ENCODE data around the gene DDX49.
"Not testable (repeated sequence)": the region's sequence is repeated elsewhere in the genome, so short reads cannot be mapped to it uniquely, and the experiment has no call there.

The DDX49 gene

DNA sequence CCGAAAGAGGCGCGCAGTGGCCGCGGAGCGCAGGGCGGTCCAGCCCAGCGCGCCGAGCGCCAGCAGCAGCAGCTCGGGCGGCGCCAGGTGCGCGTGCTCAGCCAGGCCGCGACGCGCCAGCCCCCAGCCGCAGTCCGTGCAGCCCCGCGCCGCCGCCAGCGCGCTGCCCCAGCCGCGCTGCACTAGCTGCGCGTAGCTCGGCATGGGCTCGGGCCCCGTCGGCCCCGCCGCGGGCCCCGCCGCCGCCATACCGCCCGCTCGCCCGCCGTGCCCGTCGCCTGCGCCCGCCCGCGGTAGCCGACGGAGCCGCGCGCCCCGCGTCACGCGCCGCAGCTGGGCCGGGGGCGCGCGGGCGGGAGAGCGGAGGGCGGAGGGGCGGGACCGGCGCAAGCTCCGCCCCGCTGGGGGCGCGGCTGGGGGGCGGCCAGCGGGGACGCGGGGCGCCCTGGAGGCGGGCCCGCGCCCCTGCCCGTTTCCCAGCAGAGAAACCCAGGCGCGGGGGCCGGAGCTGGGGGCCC lies 23.6 kb upstream of the DDX49 start, which contains the start of gene CERS1:
Gene CERS1, minus strand, starts transcription at position 335 of the 518 bp plus-strand sequence. Its CDS starts 86 bp downstream, at position 249.
- no peak for DNase-seq (ENCODE audit: low read depth)

DNA sequence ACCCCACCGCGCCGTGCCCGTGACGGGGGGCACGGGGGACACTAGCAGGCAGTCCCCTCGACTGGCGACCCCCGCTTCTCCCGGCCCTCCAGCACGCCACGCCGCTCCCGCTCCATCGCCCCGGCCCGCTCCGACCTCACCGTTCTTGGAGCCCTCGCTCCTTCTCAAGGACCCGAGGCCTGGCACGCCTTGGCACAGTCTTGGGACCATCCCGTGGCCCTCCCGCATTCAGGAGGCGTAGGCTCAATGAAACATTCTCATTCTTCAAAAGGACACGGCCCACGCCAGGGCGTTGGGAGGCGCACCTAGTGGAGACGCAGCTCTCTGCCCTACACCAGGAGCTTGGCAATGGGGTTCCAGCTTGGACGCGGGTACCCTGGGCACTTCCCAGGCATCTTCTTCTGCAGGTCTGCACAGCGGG lies 23.1 kb upstream of the DDX49 start:
- no peak for DNase-seq (ENCODE audit: low read depth)

DNA sequence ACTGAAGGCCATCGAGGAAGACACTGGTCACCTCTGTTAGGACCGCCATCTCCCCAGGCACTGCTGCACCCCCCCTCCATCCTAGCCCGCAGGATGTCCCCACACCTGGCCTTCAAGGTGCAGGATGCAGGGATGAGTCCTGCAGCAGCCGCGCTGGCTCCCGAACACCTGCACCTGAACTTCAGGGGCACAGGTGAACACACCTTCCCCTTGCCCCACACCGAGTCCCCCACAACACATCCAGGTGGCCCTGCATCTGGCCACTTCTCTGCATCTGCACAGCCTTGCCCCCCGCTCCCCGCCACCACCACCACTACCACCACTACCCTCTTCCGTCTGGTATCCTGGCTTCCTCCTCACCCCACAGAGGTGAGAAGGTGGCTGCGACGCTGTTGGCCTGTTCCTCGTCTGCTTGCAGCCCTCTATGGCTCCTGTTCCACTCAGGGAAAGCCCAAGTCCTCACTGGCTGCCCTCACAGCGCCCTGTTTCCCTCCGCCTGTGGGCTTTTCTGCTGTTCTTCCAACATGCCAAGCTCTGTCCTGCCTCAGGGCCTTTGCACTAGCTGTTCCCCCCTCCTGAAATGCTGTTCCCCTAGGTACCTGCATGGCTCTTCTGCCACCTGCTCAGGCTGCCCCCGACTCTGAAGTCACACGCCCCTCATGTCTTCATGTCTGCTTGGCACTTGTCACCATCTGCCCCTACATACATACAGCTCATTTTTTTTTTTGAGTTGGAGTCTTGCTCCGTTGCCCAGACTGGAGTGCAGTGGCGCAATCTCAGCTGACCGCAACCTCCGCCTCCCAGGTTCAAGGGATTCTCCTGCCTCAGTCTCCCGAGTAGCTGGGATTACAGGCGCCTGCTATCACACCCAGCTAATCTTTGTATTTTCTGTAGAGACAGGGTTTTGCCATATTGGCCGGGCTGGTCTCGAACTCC lies 22.2 kb upstream of the DDX49 start:
- no peak for DNase-seq (ENCODE audit: low read depth)

DNA sequence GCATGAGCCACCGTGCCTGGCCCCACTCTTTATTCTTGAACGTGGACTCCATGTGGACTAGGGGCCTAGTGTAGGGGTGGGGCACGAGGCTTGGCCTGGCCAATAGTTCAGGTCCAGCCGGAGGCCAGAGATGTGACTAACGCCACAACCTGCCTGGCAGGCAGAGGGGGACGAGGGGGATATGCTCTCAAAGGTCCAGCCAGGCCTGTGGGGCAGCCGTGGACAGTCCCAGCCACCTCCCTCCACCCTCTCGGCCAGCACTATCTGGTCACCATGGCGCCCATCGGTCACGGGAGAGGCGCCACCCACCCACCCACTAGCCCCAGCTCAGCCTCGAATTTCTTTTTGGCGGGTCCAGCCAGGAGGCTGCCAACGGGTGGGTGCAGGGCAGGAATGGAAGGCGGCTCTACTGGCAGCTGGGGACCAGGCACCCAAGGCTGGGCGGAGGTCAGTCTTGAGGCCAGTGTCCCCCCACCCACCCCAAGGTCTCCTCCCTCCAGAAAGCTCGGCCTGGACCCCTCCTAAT lies 21.4 kb upstream of the DDX49 start:
- no peak for DNase-seq (ENCODE audit: low read depth)

DNA sequence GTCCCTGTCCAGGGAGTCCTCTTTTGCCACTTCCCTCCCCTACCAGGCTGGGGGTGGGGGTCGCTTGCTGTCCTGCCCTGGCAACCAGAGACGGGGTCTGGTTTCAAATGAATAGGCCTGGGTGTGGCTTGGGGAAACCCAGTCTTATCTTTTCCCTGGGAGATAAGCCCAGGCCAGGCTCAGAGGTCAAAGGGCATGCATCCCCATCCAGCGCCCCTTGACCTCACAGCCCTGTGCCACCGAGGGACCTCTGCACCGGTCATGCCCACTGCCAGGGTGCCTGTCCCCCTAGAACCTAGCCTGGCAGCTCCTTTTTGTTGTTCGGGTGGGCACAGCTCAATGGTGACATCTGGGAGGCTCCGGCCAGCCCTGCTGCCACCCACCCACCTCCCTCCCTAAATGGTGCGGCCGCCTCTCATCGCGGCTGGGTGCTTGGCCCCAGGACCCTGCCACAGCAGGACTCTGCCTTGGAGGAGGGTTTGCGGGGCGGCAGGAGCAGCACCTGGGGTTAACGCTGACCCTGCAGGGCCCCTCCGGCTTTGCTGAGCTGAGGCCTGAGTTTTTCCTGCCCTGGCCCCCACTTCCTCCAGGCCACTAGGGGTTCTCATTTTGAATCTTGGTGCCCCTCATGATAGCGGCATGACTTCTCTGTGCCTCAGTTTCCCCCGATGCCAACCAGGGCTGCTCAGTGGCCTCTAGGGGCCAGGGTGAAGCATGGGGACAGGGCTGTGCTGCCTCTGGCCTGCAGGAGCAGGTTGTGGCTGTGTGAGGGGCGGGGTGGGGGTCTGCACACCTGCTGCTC lies 20.7 kb upstream of the DDX49 start:
- no peak for DNase-seq (ENCODE audit: low read depth)

DNA sequence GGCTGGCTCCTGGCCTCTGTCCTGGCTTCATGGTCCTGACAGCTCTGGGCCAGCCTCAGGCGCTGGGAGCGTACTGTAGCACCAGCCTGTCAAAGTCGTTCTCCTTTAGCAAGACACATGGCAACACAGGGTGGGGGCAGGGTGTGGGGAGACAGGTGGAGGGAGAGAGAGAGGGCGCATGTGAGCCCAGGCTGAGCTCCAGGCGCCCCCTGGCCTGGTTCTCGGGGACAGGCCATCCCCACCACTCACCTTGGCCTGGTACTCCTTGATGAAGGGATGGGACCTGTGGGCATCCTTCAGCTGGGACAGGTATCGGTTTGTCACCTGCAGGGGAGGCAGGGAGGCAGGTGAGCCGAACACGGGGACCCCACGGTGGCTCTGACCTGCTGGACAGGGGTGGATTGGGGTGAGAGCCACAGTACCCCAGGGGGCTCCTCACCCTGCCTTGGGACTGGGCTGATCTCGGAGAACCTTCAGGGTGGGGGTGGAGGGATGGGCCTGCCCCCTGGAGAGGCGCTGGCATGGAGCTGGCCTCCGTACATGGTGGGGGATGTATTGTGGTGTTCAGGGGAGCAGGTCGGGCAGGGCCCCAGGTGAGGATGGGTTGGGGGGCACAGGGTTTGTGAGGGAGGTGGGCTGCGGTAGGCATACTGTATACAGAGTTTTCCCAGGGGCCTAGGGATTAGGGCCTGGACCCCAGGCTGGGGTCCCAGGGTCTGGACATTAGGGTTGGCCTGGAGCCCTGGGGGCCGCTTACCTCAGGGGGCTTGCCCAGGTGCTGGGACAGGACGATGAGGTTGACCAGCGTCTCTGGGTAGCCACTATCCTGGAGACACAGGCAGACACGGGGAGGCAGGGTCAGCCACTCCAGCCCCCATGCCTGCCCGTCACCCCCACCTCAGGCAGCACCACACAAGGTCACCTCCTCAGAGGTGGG lies 19.6 kb upstream of the DDX49 start:
- DNase-seq (ENCODE audit: low read depth), result no peak

DNA sequence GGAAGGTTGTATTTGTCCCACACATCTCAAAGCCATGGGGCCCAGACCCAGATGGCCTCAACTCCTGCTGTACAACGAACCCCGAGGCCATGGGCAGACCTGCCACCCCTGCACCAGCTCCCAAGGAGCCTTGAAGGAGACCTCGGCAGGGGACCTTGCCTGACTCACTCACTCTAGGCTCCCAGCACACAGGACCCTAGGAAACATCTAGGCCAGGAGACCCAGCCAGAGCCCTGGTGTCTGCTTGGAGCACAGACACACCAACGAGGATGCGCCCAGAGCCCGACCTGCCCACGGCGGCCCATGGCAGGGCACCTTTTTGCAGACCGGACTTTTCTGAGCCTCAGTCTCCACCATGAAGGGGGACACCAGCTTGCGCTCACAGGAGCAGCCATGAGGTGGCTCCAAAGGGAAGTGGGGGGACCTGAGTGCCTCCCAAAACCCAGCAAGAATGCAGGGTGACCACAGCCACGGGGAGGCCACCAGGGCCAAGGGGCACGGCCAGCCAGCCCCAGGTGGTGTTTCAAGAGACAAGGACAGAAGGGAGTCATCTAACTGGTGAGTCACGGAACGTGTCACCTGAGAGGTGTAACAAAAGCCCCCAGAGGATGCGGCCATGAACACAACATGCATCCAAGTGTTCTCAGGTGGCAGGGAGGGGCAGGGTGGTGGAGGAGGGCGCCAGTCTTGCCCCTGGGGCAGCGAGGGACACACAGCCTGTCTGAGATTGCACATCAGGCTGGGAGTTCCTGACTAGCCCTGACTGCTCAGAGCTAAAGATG lies 18.6 kb upstream of the DDX49 start:
- DNase-seq (ENCODE audit: low read depth), result no peak

DNA sequence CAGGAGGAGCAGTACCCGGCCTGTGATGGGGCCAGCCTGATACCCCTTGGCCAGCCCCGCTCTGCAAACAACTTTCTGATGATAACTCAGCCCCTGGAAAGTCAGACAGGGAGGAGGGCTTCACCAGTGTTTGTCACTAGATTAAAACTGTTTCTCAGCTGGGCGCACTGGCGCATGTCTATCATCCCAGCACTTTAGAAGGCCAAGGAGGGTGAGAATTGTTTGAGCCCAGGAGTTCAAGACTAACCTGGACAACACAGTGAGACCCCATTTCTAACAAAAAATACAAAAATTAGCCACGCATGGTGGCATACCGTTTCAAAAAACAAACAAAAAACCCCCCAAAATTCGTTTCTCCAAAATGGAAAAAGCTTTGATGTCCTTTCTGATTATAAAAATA lies 18.0 kb upstream of the DDX49 start:
- DNase-seq (ENCODE audit: low read depth), result no peak

DNA sequence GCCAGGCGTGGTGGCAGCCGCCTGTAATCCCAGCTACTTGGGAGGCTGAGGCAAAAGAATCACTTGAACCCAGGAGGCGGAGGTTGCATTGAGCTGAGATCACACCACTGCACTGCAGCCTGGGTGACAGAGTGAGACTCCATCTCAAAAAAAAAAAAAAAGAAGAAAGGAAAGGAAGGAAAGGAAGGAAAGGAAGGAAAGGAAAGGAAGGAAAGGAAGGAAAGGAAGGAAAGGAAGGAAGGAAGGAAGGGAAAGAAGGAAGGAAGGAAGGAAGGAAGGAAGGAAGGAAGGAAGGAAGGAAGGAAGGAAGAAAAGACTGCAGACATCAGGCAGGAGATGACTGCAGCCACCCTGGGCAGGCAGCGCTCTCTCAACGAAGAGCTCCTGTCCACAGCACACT lies 17.0 kb upstream of the DDX49 start:
- not testable (repeated sequence) for DNase-seq (ENCODE audit: low read depth)

DNA sequence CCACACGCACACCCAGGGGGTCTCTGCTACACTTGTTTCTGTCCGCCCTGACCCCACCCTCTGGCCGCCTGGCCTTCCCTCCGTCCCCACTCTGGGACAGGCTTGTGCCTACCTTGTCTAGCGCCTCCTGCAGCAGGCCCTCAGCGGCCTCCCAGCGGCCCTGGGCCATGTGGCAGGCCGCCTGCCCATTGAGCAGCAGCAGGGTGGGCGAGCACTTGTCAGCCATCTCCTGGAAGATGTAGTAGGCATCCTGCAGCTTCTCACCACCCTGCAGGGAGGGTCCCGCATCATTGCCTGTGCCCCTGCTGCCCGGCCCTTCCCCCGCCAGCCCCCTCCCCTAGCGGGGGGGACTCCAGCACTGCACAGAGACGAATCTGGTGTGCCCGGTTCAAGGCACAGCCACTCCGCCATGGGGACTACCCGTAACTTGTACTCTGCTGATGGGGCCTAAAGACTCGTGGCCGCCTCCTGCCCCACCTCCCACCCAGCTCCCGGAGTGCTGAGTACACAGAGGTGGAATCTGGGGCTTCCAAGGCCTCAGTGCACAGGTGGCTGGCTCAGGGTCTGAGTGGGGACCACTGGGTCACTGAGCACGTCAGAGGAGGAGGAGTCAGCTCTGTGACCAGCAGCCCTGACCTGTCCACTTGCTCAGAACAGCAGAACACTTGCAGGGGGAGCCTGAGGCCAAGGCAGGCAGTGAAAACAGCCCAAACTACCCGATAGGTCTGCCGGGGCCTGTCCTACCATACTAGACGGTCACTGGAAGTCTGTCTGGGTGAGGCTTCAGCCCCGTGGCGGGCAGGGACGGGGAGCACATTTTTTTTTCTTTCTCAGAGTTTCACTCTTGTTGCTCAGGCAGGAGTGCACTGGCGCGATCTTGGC lies 16.1 kb upstream of the DDX49 start:
- no peak for DNase-seq (ENCODE audit: low read depth)

DNA sequence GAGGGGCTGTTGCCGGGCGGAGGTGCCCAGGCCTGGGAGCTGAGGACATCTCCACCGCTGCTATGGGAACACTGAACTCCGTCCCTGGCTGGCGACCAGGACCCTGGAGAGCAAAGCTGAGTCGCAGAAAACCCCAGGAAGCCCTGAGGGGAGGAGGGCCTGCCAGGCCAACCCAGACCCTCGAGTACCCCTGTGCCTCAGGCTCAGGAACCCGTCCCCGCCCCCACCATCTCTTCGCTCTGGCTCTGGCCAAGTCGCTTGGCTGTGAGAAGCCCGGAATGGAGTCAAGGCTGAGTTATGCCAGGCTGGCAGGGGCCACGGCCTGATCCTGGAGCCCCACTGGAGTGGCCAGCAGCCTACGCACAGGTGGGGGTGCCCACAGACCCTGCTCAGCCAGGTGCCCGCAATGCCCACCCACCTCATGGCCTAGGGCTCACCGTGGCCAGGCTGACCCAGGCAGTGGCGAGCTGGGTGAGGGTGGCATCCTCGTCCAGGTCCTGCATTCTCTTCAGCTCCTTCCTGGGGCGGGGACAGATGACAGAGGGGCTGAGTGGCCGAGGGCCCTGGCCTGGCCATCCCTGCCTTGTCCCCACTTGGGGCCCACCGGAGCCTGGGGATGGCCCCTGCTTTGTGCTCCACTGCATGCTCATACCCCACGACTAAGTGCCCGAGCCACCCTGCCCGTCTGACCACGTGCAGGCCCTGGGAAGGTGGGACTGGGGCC lies 15.0 kb upstream of the DDX49 start:
- no peak for DNase-seq (ENCODE audit: low read depth)

DNA sequence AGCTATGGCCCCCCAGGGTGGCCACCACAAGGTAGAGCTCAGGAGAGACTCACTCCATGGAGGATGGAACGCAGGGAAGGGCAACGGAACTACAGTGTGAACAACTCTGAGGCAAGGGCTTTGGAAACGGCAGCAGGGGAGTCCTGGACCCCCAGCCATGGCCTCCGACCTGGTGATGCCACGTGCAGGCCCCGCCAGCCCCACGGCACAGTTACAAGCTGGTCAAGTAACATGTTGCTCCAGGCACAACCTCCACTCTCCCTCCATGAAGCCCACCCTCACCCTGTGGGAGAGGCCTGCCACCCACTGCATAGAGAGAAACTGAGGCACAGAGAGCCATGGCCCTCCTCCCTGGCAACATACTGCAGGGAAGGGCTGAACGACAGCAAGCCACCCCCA lies 14.5 kb upstream of the DDX49 start:
- DNase-seq (ENCODE audit: low read depth), result no peak

DNA sequence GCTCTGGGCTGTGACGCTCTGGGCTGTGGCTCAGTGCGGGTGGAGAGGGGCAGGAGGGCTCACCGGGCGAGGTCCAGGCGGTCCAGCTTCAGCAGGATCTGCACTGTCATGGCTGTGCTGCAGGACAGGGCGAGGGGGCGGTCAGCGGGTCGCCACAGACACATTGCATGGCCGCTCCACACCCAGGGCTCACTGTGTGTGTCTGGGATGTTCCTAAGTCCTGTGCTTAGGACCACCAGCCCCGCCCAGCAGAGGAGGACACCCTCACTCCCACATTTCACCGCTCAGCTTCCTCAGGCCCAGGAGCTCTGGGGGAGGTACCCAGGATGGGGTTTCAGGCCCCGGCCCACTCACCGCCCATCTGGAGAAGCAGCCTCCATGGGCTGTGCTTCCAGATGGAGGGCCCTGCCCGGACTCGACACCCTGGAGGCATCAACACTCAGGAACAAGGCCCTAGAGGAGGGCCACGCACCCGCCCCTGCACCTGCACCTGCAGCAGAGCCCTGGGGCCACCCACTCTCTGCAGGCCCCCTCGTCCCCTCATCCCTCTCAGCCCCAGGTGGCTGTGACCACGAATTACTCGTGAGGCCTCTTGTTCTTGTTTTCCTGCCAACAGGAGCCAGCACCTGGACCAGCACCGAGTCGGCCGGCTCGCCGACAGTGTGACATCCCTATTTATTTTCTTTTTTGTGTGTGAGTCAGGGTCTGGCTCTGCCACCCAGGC lies 13.8 kb upstream of the DDX49 start:
- no peak for DNase-seq (ENCODE audit: low read depth)

DNA sequence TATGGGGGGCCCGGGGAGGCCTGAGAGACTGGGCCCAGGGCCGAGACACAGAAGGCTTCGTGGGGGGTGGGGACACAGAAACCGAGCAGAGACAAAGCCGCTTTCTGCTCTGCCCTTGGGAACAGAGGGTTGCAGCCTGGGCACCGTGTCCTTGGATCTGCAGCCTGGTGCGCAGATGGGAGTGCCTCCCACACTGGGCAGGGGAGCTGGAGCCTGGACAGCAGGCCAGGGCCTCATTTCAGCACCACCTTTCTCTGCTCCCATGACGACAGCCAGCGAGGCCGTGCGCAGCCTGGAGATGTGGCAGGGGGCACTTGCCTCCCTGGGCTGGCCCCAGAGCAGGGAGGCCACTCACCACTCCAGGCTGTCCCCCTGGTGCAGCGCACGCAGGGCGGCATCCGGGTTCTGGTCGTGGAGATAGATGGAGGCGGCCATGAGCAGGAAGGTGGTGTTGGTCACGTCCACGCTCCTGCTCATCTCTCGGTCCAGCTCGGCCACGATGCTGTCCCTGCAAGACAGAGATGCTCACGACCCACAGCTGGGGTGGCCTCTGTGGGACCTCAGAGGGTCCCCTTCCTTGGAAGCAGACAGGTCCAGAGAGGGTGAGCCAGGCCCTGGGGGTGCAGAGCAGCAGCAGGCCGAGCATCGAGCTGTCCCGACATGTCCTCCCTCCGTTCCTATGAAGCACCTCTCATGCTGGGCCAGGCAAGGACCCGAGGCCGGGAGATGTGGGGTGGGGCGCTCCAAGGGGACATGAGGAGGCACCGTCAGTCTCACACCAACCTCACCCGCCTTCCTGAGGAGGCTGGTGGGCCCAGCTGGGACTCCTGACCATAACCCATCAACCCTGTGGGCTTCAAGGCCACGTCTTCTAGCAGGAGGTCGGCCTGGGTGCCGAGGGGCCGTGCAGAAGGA lies 12.7 kb upstream of the DDX49 start:
- DNase-seq (ENCODE audit: low read depth), result no peak

DNA sequence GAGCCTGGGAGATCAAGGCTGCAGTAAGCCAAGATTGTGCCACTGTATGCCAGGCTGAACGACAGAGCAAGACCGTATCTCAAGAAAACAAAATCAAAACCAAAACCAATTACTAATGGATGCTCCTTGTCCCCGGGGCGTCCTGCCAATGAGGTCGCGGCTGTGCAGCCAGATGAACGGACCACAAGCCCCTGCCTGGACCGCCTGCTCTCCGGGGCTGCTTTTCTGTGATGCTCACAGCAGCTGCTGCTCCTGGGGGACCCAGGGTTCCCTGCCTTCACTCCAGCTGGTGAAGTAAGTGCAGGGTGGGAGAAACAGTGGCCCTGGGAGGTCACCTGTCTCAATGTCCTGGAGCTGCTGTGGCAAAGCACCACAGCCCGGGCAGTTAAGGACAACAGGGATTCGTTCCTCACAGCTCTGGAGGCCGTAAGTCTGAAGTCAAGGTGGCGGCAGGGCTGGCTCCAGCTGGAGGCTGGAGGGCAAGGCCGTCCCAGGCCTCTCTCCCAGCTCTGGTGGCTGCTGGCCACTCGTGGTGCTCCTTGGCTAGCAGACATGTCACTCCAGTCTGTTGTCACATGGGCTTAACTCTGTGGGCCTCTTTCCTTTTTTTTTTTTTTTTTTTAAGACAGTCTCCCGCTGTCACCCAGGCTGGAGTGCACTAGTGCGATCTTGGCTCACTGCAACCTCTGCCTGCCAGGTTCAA lies 10.4 kb upstream of the DDX49 start:
- DNase-seq (ENCODE audit: low read depth), result no peak

DNA sequence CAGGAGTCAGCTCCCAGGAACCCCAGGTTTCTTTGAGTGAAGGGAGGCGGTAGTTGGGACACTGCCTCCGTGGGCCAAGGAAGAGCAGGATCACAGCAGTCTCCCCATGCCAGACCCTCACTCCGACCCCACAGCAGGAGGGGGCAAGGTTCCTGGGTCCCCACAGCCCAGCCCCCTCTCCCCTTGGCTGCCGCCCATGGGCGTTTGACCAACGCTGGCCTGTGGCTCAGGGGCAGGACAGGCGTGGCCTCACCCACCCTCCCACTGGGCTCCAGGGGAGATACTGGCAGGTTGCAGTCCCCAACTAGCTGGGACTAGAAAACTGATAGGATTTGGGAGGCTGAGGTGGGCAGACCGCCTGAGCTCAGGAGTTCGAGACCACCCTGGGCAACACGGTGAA lies 9.5 kb upstream of the DDX49 start:
- DNase-seq (ENCODE audit: low read depth), result no peak

All from stimulated activated CD8-positive, alpha-beta memory T cell treated with anti-CD3 and anti-CD28 coated beads, Interleukin-12 subunit alpha, Interleukin-12 subunit beta, amount 100 ng/mL, for 4 hours (primary cell).